GF-D8 (cell line): ENCODE measurements around the gene PLEKHA4.
"Not testable (repeated sequence)": the region's sequence is repeated elsewhere in the genome, so short reads cannot be mapped to it uniquely, and the experiment has no call there.

Source experiments
- DNase-seq: peaks from one replicate; lab custom pipeline; 2025; lab: John Stamatoyannopoulos, UW

PLEKHA4 gene

DNA sequence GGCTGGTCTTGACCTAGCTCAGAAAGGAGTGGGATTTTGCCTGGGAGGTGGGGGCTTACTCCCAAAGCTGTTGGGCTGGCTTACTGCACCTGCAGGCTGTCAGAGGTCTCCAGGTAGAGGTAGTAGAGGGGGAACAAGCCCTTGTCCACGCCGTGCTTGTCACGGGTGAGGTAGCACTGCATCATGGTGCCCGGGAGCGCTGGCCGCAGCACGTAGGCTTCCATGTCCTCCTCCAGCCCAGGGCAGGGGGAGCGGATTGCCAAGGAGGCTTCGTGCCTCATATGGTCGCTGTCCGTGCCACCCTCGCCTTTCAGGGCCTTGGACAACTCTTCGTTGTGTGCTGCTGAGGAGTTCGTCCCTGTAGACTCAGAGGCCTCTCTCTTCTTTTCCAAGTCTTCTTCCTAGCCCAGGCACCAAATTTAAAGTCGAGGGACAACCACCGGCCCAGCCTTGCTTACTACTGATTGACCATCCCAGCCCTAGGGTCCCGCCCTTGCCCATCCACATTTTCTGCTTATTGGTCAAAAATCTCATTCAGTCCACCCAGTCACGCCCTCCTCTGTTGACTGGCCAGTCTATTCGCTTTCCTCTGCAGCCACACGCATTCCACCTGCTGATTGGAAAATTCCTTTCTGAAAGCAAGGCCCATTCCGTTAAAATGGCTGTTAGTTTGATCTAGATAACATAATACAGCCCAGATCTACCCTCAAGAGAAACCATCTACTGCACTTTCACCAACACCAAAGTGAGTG is 19.6 kb upstream of the PLEKHA4 start:
- DNase-seq, result no peak

DNA sequence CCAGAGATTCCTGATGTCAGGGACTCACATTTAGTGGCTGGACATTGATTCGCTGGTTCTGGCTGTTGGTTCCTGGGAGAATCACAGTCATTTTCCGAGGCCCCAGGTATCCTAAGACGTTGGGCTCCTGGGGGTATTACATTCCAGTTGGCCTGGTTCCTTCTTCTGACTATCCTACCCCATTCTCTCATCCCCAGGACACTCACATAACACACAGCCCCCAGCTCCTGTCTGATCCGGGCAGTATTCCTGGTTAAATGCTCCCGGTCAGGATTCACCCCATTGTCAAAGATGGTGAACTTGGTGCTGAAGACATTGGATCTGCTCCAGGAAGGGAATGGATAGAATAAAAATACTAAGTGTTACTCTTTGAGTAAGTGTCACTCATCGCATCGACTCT is 15.3 kb upstream of the PLEKHA4 start:
- DNase-seq, result no peak

GRCh38 chr19:48881741-48882657 is 13.6 kb upstream of the PLEKHA4 start:
- DNase-seq, result no peak

DNA sequence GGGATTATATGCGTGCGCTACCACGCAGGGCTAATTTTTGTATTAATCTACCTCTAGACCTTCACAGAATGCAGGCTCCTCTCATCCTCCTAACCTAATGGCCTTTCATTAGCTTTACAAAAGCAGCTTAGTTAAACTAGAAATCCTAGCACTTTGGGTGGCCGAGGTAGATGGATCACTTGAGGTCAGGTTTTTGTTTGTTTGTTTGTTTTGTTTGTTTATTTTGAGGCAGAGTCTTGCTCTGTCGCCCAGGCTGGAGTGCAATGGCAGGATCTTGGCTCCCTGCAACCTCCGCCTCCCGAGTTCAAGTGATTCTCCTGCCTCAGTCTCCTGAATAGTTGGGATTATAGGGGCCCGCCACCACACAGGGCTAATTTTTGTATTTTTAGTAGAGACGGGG is 11.3 kb upstream of the PLEKHA4 start:
- not testable (repeated sequence) for DNase-seq

DNA sequence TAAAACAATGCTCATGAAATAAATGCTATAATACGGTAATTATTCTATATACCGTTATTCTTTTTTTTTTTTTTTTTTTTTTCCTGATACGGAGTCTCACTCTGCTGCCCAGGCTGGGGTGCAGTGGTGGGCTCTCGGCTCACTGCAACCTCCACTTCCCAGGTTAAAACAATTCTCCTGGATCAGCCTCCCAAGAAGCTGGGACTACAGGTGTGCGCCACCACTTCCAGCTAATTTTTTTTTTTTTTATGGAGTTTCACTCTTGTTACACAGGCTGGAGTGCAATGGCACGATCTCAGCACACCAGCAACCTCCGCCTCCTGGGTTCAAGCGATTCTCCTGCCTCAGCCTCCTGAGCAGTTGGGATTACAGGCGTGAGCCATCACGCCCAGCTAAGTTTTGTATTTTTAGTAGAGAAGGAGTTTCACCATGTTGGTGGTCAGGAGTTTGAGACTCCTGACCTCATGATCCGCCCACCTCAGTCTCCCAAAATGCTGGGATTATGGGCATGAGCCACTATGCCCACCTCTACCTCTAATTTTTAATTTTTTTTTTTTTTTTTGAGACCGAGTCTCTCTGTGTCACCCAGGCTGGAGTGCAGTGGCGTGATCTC is 10.7 kb upstream of the PLEKHA4 start:
- DNase-seq, result no peak

DNA sequence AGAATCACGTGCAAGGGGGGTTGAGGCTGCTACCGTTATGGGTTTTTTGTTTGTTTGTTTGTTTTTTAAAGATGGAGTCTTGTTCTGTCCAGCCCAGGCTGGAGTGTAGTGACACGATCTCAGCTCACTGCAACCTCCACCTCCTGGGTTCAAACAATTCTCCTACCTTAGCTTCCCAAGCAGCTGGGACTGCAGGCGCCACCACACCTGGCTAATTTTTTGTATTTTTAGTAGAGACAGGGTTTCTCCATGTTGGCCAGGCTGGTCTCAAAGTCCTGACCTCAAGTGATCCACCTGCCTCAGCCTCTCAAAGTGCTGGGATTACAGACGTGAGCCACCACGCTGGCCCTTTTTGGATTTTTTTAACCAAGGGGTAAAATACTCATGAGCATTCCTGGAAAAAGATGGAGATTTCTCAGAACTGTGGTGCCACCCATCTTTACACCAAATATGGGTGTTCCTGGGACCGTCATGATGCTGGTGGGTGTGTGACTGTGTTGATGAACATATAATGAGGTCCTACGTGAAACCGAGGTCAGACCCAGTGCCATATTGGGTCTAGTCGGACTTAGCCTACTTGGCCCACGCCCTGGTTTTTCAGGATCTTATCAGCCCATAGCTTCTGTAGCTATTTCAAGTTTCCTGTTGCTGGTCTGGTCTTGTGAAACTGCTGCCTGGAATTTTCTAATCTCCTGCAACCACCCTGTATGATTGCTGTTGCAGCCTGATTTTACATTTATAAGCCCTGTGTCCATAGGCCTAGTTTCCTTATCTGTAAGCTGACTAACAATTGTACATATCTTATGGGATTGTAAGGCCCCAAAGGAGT is 10.0 kb upstream of the PLEKHA4 start:
- peak; percentile 88 for DNase-seq

DNA sequence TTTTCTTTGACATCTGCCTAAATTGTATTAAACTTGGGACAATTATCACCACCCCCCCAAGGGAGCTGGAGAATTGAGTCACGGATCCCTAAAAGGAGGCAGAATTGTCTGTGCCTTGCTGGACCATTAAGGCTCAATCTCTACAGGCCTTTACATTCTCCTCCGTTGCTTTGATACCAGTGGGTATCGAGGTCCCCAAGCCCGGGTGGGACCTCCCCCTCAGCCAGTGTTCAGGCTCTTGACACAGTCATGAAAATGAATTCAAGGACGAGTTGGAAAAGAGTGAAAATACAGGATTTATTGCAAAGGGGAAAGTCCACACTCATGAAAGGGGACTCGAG is 9.4 kb upstream of the PLEKHA4 start:
- DNase-seq, result no peak

DNA sequence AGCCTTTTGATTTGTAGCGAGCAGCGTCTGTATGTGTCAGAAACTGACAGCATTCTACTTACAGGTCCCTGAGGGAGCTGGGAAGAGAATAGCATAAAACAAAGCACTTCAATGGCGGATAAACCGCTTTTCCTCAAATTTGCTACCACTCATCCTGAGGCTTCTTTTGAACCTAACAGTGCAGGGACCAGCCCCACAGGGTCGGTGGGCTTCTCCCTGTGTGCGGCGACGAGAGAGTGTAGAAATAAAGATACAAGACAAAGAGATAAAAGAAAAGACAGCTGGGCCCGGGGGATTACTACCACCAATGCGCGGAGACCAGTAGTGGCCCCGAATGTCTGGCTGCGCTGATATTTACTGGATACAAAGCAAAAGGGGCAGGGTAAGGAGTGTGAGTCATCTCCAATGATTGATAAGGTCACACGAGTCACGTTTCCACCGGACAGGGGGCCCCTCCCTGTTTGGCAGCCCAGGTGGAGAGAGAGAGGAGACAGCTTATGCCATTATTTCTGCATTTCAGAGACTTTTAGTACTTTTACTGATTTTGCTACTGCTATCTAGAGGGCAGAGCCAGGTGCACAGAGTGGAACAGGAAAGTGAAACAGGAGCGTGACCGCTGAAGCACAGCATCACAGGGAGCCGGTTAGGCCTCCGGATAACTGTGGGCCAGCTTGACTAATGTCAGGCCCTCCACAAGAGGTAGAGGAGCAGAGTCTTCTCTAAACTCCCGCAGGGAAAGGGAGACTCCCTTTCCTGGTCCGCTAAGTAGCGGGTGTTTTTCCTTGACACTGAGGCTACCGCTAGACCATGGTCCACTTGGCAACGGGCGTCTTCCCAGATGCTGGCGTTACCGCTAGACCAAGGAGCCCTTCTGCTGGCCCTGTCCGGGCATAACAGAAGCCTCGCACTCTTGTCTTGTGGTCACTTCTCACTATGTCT is 7.9 kb upstream of the PLEKHA4 start:
- DNase-seq, result not testable (repeated sequence)

DNA sequence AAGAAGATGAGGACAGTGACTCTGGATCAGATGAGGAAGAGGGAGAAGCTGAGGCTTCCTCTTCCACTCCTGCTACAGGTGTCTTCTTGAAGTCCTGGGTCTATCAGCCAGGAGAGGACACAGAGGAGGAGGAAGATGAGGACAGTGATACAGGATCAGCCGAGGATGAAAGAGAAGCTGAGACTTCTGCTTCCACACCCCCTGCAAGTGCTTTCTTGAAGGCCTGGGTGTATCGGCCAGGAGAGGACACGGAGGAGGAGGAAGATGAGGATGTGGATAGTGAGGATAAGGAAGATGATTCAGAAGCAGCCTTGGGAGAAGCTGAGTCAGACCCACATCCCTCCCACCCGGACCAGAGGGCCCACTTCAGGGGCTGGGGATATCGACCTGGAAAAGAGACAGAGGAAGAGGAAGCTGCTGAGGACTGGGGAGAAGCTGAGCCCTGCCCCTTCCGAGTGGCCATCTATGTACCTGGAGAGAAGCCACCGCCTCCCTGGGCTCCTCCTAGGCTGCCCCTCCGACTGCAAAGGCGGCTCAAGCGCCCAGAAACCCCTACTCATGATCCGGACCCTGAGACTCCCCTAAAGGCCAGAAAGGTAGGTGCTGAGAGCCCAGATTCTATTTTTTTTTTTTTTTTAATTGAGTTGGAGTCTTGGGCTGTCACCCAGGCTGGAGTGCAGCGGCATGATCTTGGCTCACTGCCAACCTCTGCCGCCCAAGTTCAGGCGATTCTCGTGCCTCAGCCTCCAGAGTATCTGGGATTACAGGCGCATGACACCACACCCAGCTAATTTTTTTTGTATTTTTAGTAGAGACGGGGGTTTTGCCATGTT is 6.1 kb upstream of the PLEKHA4 start:
- no peak for DNase-seq

DNA sequence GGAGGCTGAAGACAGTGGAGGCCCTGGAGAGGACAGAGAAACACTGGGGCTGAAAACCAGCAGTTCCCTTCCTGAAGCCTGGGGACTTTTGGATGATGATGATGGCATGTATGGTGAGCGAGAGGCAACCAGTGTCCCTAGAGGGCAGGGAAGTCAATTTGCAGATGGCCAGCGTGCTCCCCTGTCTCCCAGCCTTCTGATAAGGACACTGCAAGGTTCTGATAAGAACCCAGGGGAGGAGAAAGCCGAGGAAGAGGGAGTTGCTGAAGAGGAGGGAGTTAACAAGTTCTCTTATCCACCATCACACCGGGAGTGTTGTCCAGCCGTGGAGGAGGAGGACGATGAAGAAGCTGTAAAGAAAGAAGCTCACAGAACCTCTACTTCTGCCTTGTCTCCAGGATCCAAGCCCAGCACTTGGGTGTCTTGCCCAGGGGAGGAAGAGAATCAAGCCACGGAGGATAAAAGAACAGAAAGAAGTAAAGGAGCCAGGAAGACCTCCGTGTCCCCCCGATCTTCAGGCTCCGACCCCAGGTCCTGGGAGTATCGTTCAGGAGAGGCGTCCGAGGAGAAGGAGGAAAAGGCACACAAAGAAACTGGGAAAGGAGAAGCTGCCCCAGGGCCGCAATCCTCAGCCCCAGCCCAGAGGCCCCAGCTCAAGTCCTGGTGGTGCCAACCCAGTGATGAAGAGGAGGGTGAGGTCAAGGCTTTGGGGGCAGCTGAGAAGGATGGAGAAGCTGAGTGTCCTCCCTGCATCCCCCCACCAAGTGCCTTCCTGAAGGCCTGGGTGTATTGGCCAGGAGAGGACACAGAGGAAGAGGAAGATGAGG is 5.3 kb upstream of the PLEKHA4 start:
- DNase-seq, result peak; percentile 46

DNA sequence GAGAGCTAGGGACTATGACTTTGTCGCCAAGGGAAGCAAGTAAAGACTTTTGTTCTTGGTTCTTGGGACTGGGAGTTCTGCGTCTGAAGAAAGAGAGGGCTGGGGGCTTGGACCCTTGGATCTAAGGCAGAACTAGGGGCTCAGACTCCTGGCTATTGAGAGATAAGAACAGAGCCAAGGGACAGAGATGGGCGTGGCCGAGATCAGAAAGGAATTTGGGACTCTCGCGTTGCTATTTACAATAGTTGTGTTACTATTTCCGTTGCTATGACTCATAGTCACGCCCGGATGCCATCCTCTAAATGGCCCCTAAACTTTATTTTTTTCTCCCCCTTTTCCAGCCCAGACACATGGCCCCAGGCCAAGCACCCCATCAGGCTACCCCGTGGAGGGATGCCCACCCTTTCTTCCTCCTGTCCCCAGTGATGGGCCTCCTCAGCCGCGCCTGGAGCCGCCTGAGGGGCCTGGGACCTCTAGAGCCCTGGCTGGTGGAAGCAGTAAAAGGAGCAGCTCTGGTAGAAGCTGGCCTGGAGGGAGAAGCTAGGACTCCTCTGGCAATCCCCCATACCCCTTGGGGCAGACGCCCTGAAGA is 4.6 kb upstream of the PLEKHA4 start:
- DNase-seq, result peak; percentile 64

DNA sequence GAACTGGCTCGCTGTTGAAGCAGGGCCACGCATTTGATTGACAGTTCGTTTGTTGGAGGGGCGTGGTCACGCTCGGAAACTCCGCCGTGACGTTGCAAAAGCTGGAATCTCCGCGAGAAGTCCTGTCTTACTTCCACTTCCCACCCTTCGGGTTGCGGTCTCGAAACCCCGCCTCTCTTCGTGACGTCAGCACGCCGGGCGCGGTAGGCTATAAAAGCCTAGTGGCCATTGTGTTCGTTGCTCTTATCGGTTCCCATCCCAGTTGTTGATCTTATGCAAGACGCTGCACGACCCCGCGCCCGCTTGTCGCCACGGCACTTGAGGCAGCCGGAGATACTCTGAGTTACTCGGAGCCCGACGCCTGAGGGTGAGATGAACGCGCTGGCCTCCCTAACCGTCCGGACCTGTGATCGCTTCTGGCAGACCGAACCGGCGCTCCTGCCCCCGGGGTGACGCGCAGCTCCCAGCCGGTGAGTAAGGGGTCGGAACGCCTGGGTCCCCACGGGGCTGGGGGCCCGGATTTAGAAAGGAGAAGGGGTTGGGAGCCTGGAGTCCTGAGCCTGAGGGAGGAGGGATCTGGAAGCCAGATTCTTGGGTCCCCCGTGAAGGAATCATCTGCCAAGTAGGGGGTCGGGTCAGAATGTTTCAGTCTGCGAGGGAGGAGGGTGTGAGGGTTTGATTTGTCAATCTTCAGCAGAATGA is 3.9 kb upstream of the PLEKHA4 start, which contains the start of gene PPP1R15A:
Gene PPP1R15A, plus strand, starts transcription at position 240 of the 702 bp plus-strand sequence. CDS start 813 bp downstream, outside the sequence.
- DNase-seq, result peak; percentile 92

DNA sequence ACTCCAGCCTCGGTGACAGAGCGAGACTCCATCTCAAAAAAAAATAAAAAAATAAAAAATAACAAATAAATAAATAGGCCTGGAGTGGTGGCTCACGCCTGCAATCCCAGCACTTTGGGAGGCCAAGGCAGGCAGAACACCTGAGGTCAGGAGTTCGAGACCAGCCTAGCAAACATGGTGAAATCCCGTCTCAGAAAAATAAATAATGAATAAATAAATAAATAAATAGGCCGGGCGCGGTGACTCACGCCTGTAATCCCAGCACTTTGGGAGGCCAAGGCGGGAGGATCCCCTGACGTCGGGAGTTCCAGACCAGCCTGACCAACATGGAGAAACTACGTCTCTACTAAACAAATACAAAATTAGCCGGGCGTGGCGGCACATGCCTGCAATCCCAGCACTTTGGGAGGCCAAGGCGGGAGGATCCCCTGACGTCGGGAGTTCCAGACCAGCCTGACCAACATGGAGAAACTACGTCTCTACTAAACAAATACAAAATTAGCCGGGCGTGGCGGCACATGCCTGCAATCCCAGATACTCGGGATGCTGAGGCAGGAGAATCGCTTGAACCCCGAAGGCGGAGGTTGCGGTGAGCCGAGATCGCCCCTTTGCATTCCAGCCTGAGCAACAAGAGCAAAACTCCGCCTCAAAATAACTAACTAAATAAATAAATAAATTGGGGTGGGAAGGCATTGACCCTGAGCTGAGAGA is 3.2 kb upstream of the PLEKHA4 start:
- DNase-seq, result not testable (repeated sequence)

DNA sequence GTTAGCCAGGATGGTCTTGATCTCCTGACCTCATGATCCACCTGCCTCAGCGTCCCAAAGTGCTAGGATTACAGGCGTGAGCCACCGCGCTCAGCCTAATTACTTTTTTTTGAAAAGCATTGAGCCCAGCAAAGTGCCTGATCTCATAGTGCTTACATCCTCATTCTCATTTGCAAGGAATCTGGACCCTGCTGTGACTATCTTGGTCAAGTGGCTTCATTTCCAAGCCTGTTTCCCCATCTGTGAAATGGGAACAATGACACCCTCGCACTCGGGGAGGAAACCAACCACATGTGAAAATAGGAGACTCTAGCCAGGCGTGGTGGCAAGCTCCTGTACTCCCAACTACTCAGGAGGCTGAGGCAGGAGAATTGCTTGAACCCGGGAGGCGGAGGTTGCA is 1.6 kb upstream of the PLEKHA4 start:
- no peak for DNase-seq

DNA sequence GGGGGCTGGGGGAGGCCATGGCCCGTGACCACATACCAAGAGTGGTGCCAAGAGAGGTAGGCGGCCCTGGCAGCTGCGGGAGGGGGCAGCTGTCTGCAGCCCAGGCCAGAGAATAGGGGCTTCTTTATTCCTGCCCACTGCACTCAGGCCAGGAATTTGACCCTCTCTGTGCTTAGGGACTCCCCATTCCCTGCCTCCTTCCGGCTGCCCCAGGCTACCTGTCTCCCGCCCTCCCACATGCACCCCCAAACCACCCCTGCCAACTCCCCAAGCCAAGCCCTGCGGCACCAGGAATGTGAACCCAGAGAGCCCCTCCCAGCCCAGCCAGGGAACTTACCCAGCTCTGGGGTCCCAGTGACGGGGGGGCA is 687 bp downstream of the PLEKHA4 start:
- no peak for DNase-seq

GRCh38 chr19:48867123-48867745 is 1.2 kb downstream of the PLEKHA4 start:
- DNase-seq, result no peak

DNA sequence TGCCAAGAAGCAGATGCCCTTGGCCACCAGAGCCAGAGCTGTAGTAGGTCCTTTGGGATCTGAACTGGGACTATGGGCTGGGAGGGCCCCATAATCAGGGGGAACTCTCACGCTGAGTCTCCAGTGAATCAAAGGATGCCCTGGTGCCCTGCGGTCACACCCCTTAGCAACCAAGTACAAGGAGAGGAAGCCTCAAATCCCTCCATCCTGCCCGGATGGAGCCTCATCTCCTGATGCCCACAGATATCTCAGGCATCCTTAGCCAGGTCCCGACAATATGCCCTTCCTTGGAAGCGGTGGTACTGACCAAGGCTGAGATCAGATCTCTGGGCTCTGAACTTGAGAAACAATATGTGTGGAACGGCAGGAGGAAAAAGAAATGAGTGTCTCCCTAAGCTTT is 1.7 kb downstream of the PLEKHA4 start:
- DNase-seq, result no peak
